ENCODE results near the gene ZNF646. TPM values are rescaled to one million over a fixed set of nuclear protein-coding genes. Genes with fewer than 3 reads are reported as not detected.

Gene ZNF646
- total RNA-seq, 1 donor from 2014 or later = 21.1 TPM

DNA sequence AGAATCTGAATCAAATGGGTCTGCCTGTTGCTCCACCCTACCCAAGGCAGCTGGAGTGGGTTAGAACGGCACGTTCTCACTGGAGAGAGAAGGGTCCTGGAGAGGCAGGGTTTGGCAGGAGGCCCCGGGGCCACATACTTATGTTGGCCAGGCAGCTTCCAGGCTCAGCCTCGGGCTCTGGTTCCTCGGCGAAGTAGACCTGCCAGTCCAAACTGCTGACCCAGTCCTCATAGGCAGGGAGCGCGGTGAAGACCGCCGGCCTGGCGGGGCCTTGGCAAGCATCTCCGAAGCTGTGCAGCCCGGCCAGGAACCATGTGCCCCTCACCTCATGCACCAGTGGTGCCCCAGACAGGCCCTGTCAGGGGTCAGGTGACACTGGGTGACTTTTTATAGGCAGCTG lies 9.8 kb downstream of the ZNF646 start:
- Mint-ChIP-seq H3K27me3 (no peaks in the 10 kb centered on the region), H3K9me3 (no peaks in the 10 kb centered on the region), H3K4me3 (no peak overlapping the region), H3K27ac (no peak overlapping the region), H3K4me1 (peaks cover 5% of the 10 kb centered on the region), H3K36me3 (ENCODE audit: low read depth) (peaks cover 25% of the 10 kb centered on the region)
- no peak for DNase-seq
- intact Hi-C loops (cut with micrococcal nuclease) = no loop called here

DNA sequence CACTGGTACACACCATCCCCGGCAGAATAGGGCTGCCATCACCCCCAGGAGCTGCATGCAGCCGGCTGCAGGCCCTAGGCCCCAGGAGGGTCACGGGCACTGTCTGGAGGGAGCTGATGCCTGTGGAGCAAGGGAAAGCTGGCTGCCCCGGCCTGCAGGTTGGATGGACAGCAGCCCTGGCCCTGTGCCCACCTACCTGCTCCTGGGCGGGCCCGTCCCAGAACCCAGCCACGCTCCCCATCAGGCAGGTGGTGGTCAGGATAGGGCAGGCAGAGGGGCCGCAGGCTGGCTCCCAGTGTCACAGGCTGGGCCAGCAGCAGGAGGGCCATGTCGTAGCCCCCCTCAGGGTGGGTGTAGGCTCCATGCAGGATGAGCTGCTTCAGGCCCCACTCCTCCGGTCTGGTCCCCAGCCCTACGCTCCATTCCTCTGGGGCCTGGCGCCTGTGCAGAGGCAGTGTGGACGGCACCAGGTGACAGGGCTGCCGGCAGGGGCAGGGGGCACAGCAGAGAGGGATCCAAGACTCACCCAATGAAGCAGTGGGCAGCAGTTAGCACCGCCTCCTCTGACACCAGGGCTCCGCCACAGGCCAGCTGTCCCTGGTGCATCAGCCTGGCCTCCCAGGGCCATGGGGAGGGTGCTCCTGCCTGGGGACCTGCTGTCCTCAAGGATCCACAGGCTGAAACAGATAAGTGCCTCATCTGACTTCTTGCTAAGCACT lies 10.5 kb downstream of the ZNF646 start:
- no peak for DNase-seq
- Mint-ChIP-seq H3K36me3 (ENCODE audit: low read depth) (peaks cover 22% of the 10 kb centered on the region), H3K9me3 (no peaks in the 10 kb centered on the region), H3K4me1 (peaks cover 5% of the 10 kb centered on the region), H3K27me3 (no peaks in the 10 kb centered on the region), H3K4me3 (no peak overlapping the region), H3K27ac (no peak overlapping the region)
- intact Hi-C loops (cut with micrococcal nuclease) = no loop called here

DNA sequence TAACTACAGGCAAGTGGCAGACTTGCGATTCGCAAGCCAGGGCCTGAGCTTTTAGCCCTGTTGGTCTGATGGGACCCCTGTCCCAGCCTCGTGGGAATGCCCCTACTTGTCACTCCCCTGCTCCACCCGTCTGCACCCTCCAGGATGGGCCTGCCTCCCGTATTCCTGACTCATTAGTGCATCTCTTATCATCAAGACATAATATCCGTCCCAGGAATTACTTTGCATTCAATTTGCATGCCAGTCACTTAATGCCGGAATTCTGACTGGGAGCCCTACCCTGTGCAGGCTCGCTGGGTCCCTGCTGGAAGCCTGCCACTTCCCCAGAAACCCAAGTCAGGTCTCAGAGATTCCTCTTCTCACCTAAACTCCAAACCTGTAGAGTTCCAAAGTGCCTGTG lies 11.2 kb downstream of the ZNF646 start:
- peaks cover 21% of the 10 kb centered on the region for H3K36me3 Mint-ChIP-seq (ENCODE audit: low read depth)

DNA sequence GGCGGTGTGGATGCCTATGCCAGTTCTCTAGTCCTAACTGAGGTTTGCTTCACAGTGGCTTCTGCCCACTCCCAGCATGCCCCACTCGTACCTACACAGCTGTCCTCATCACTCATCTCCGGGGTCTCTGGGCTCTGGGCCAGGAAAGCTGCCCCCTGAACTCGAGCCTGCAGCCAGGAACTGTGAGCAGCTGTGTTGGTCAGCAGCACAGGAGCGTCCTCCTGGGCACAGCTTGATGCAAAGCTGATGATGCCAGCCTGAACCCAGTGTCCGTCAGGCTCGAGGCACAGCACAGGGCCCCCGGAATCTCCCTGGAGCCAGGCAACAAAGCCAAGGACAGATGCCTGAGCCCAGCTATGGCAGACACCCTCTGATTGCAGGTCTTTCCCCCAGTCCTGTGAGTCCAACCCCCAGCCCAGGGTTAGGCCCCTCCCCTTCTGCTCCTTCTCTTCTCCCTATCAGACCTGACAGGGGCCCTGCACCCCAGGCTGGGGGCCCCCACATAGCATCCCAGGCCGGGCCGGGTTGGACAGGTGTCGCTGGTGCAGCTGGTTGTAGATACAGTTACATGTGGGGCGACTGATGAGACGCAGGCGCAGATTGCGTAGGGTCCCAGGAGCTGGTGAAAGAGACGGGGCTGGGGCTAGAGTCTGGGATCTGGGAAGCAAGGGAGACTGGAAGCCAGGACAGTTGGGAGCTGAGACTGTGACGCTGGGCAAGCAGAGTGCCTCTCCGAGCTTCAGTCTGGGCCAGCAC lies 11.8 kb downstream of the ZNF646 start:
- no peak overlapping the region for H3K27ac Mint-ChIP-seq
- H3K36me3 Mint-ChIP-seq (ENCODE audit: low read depth) = peaks cover 21% of the 10 kb centered on the region
- H3K4me3 Mint-ChIP-seq = no peak overlapping the region
- H3K27me3 Mint-ChIP-seq = no peaks in the 10 kb centered on the region
- no peak for DNase-seq
- H3K9me3 Mint-ChIP-seq = no peaks in the 10 kb centered on the region
- intact Hi-C loops (cut with micrococcal nuclease) = no loop called here
- H3K4me1 Mint-ChIP-seq = peaks cover 7% of the 10 kb centered on the region

More for the DNA sequence above, 11.2 kb downstream of the ZNF646 start:
- H3K27me3 Mint-ChIP-seq = no peaks in the 10 kb centered on the region
- H3K27ac Mint-ChIP-seq = no peak overlapping the region
- H3K4me1 Mint-ChIP-seq = peaks cover 5% of the 10 kb centered on the region
- no peak for DNase-seq
- no peak overlapping the region for H3K4me3 Mint-ChIP-seq
- H3K9me3 Mint-ChIP-seq = no peaks in the 10 kb centered on the region
- intact Hi-C loops (cut with micrococcal nuclease) = no loop called here

DNA sequence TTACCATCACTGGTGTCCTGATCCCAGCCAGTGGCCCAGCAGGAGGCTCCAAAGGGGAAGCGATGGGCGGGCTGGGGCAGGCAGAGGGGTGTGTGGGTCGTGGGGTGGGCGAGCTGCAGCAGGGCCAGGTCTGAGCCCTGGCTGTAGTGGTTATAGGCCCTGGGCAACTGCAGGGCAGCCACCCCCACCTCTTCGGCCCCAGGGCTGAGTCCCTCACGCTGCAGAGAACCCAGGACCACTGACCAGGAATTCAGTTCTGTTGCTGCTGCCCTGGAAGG lies 12.3 kb downstream of the ZNF646 start:
- no peaks in the 10 kb centered on the region for H3K9me3 Mint-ChIP-seq
- no peak overlapping the region for H3K4me3 Mint-ChIP-seq
- H3K27me3 Mint-ChIP-seq = no peaks in the 10 kb centered on the region
- intact Hi-C loops (cut with micrococcal nuclease) = no loop called here
- DNase-seq = no peak
- no peak overlapping the region for H3K27ac Mint-ChIP-seq
- peaks cover 7% of the 10 kb centered on the region for H3K4me1 Mint-ChIP-seq
- peaks cover 22% of the 10 kb centered on the region for H3K36me3 Mint-ChIP-seq (ENCODE audit: low read depth)

DNA sequence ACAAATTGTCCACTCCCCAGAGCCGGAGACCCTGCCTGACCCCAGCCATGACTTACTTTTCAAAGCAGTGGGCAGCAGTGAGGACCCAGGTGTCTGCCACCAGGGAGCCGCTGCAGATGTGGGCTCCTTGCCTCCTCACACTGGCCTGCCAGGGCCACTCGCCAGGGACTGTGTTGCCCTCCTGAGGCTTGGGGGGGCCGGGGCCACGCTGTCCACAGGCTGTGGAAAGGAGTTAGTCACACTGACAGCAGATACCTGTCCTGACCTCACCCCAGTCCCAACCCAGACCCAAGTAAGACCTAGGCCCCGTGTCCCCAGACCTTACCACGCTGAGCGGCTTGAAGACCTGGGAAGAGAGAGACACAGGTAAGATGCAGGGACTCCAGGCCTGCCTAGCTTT lies 13.3 kb downstream of the ZNF646 start:
- no peak for DNase-seq
- Mint-ChIP-seq H3K36me3 (ENCODE audit: low read depth) (peaks cover 19% of the 10 kb centered on the region), H3K27me3 (no peaks in the 10 kb centered on the region), H3K27ac (no peak overlapping the region), H3K4me3 (no peak overlapping the region), H3K4me1 (peaks cover 6% of the 10 kb centered on the region), H3K9me3 (no peaks in the 10 kb centered on the region)
- intact Hi-C loops (cut with micrococcal nuclease) = no loop called here

DNA sequence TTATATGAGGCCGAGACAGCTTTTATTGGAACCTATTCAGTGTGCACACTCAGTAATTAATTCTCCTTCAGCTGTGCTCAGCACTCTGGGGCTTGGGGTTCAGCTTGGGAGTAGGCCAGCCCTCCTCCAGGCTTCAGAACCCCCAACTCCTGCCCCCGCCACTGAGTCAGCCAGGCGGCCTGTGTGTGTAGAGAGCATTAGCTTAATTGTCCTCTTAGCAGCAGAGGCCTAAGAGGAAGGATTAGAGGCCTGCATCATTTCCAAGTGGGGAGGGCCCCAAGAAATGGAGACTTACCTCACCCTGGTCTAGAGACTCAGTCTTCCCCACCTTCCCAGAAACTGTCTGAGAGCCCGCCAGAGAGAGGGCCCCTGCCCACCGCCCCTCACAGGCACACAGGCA lies 13.7 kb downstream of the ZNF646 start:
- Mint-ChIP-seq H3K27me3 (no peaks in the 10 kb centered on the region), H3K36me3 (ENCODE audit: low read depth) (peaks cover 19% of the 10 kb centered on the region)

DNA sequence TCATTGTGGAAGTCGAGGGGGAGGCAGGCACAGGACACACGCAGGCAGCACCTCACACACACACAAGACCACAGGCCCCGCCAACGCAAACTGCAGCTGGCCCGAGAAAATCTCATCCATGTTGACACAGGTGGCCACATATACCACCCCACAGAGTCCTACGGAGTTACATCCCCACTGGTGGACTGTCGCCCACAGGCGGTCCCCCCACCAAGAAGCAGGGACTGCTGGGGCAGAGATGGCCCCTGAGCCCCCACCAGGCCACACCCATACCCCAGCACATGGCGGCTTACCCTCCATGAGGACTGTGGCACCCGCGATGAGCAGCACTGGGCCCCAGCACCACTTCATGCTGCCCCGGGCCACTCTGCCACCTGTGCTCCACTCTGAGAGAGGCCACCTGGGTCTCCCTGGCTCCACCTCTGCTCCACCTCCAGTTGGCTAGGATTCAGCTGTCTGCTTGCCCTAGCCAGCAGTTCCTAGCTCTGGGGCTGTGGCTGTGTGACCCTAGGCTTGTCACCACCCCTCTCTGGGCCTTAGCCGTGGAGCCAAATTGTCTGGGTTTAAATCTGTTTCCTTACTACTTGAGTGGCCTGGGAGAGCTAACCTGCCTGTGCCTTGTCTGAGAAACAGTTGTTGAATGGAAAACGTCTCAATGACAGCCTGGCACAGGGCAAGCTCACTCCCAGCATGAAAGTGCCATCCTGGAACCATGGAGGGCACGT lies 14.4 kb downstream of the ZNF646 start, which contains the start of gene PRSS53:
Gene PRSS53, minus strand, starts transcription at position 485 of the 725 bp plus-strand sequence. Its CDS starts 134 bp downstream, at position 351.
- DNase-seq = no peak
- H3K27me3 Mint-ChIP-seq = no peaks in the 10 kb centered on the region
- peaks cover 19% of the 10 kb centered on the region for H3K36me3 Mint-ChIP-seq (ENCODE audit: low read depth)
- H3K4me1 Mint-ChIP-seq = peaks cover 10% of the 10 kb centered on the region
- no peak within 1 kb of the TSS for H3K4me3 Mint-ChIP-seq
- peak within 1 kb of the TSS; percentile 60 for H3K27ac Mint-ChIP-seq
- intact Hi-C loops (cut with micrococcal nuclease) = no loop called here
- no peaks in the 10 kb centered on the region for H3K9me3 Mint-ChIP-seq

More for the DNA sequence above, 13.7 kb downstream of the ZNF646 start:
- intact Hi-C loops (cut with micrococcal nuclease) = no loop called here
- no peaks in the 10 kb centered on the region for H3K9me3 Mint-ChIP-seq
- no peak for DNase-seq
- no peak overlapping the region for H3K4me3 Mint-ChIP-seq
- peaks cover 8% of the 10 kb centered on the region for H3K4me1 Mint-ChIP-seq
- peak overlapping the region; percentile 60 for H3K27ac Mint-ChIP-seq

DNA sequence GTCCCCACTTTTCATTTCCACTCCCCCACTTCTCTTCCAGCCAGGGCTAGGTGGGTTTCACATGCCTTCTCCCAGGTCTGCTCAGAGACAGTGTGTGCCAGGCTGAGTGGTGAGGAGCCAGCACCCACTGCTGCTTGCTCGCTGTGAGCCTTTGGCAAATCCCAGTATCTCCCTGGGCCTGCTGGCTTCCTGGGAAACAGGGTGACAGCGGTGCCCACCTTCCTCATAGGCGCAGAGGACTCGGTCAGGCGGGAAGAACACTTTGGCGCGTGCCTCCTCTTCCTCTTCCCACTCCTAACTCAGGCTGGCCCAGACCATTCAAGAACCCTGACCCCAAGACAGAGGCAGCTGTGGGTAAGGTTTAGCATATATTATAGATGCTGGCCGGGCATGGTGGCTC lies 15.0 kb downstream of the ZNF646 start:
- intact Hi-C loops (cut with micrococcal nuclease) = no loop called here
- Mint-ChIP-seq H3K4me3 (no peak overlapping the region), H3K9me3 (no peaks in the 10 kb centered on the region), H3K36me3 (ENCODE audit: low read depth) (peaks cover 22% of the 10 kb centered on the region), H3K27me3 (no peaks in the 10 kb centered on the region), H3K4me1 (peaks cover 15% of the 10 kb centered on the region), H3K27ac (no peak overlapping the region)
- DNase-seq = no peak

DNA sequence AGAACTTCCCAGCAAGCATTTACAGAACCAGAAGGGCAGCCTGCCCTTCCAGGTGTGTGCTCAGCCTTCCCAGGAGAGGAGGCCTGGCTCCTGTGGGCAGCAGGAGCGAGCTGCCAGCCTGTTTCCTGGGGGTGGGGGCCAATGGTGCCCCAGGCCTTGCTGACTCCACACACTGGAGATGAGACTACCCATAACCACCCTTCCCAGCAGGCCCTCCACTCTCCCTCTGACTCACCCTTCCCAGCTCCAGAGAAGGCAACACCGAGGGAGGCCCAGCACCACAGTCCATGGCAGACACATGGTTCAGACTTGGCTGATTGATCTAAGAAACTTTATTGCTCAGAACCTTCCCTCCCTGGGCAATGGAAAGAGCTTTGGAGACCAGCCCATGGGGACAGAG lies 16.3 kb downstream of the ZNF646 start:
- DNase-seq = no peak
- H3K4me1 Mint-ChIP-seq = peaks cover 20% of the 10 kb centered on the region
- H3K27me3 Mint-ChIP-seq = no peaks in the 10 kb centered on the region
- H3K4me3 Mint-ChIP-seq = no peak overlapping the region
- peak overlapping the region; percentile 51 for H3K27ac Mint-ChIP-seq
- no peaks in the 10 kb centered on the region for H3K9me3 Mint-ChIP-seq
- intact Hi-C loops (cut with micrococcal nuclease) = no loop called here
- H3K36me3 Mint-ChIP-seq (ENCODE audit: low read depth) = peaks cover 25% of the 10 kb centered on the region

DNA sequence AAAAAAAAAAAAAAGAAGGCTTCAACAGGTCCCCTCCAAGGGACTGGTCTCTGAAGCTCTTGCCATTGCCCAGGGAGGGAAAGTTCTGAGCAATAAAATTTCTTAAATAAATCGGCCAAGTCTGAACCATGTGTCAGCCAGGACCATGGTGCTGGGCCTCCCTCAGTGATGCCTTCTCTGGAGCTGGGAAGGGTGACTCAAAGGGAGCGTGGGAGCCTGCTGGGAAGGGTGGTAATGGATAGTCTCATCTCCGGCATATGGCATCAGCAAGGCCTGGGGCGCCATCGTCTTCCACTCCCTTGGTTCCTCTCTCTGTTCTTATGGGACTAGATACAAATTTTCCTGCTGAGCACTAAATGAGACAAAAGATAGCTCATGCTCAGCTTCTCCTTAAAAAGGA lies 18.1 kb downstream of the ZNF646 start:
- peaks cover 23% of the 10 kb centered on the region for H3K4me1 Mint-ChIP-seq
- DNase-seq = no peak
- no peaks in the 10 kb centered on the region for H3K9me3 Mint-ChIP-seq
- no peaks in the 10 kb centered on the region for H3K27me3 Mint-ChIP-seq
- peak overlapping the region; percentile 47 for H3K4me3 Mint-ChIP-seq
- H3K36me3 Mint-ChIP-seq (ENCODE audit: low read depth) = peaks cover 19% of the 10 kb centered on the region
- no peak overlapping the region for H3K27ac Mint-ChIP-seq
- intact Hi-C loops (cut with micrococcal nuclease) = no loop called here

DNA sequence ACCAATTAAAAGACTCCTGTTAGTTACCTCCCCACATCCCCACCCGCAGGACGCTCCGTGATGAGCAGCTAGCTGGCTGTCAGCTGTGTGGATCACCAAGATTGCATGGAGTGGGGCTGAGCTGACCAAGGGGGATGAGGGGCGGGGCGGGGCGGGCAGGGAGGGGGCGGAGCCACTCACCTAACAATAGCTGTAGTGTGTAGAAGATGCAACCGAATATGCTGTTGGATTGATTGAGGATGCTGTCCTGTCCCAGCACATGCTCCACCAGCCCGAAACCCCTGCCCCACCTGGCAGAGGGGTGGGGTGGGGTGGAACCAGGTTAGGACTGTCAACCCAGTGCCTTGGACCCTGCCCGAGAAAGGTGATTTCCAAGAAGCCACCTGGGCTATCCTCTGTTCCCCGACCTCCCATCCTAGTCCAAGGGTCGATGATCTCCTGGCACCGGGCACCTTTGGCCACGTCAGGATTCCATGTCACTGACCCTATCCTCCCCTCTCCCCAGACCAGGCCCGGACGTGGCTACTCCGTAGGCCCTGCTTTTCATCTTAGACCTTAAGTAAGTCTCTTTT lies 19.0 kb downstream of the ZNF646 start:
- Mint-ChIP-seq H3K4me3 (peak overlapping the region; percentile 95), H3K9me3 (no peaks in the 10 kb centered on the region), H3K27ac (no peak overlapping the region), H3K36me3 (ENCODE audit: low read depth) (peaks cover 17% of the 10 kb centered on the region), H3K4me1 (peaks cover 23% of the 10 kb centered on the region), H3K27me3 (no peaks in the 10 kb centered on the region)
- no peak for DNase-seq
- intact Hi-C loops (cut with micrococcal nuclease) = no loop called here

DNA sequence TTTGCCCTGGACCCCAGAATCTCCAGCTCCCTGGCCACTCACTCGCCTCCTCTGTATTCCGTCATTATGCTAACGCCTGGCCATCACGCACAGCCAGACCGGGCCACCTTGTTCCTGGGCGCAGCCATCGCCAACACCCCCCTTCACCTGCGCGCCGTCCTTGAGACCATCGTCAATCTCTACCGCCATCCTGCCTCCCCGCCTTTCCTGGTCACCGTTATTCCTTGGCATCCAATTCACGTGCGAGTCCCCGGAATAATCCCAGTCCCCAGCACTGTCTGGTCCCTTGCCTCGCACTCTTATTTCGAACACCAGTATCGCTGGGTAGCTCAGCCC lies 19.8 kb downstream of the ZNF646 start:
- Mint-ChIP-seq H3K27me3 (no peaks in the 10 kb centered on the region), H3K9me3 (no peaks in the 10 kb centered on the region), H3K36me3 (ENCODE audit: low read depth) (peaks cover 17% of the 10 kb centered on the region), H3K4me3 (peak overlapping the region; percentile 95), H3K4me1 (peaks cover 23% of the 10 kb centered on the region), H3K27ac (peak overlapping the region; percentile 94)
- peak; percentile 65 for DNase-seq
- intact Hi-C loops (cut with micrococcal nuclease) = loop anchor here (1.0 to 2.0 kb wide), 5 partner anchors 15 to 171 kb away; partner anchors contain the start of genes BCKDK, FBXL19, FUS and STX4

Measured in activated CD4-positive, alpha-beta T cell treated with anti-CD3 and anti-CD28 coated beads, Interleukin-2, amount 10 ng/mL, durations not matched to agents 24 days and 14 days (primary cell).